ENCODE measurements around the gene HAUS3. TPM values are rescaled to one million over a fixed set of nuclear protein-coding genes. Genes with fewer than 3 reads are reported as not detected.

HAUS3 gene
- total and polyA plus RNA-seq, 2 of the 8 experiments (the other 6 are each of a cell fraction or from before 2014, with no cell fraction given), result 3.2 to 14.8 TPM

GRCh38 chr4:2249526-2250356 is 7.8 kb upstream of the HAUS3 start:
- WGBS, 2 experiments (ENCODE audit: extremely low coverage in 1 of 2, insufficient coverage in 1 of 2, insufficient read length in 1 of 2, insufficient replicate concordance in 2 of 2, low coverage in 1 of 2, low lambda C conversion rate in 2 of 2, missing lambda C conversion rate in 1 of 2), result 94% methylated on average over 23 of the region's 26 CpGs; no CpG with 5 or more reads in 1 of the 2 experiments
- H3K23ac ChIP-seq (ENCODE audit: insufficient read length), result no peak overlapping the region
- no peaks in the 10 kb centered on the region for H3K27me3 ChIP-seq (replicated peaks in 1 of 4; ENCODE audit: control insufficient read depth in 3 of 4, extremely low read depth in 1 of 4, insufficient read depth in 3 of 4, low read length in 3 of 4)
- H3K4me3 ChIP-seq (ENCODE audit: extremely low read depth in 1 of 4, insufficient read depth in 2 of 4, low read depth in 3 of 4, low read length in 4 of 4), result no peak overlapping the region
- no peak overlapping the region for H4K91ac ChIP-seq (replicated peaks; ENCODE audit: insufficient read length, low read length)
- no peak overlapping the region for H2AK5ac ChIP-seq (ENCODE audit: low read depth, low read length)
- H2BK5ac ChIP-seq (ENCODE audit: low read depth, low read length), result no peak overlapping the region
- no peak overlapping the region for H3K4me2 ChIP-seq (ENCODE audit: insufficient read depth in 1 of 2, low read depth in 2 of 2, low read length in 2 of 2)
- peaks cover 0 to 5% (median 2%) of the 10 kb centered on the region in 4 experiments; a peak in 2 of 8 replicates for H3K36me3 ChIP-seq (ENCODE audit: control insufficient read depth in 2 of 4, insufficient read depth in 4 of 4, low read length in 3 of 4)
- no peak overlapping the region for H4K5ac ChIP-seq (ENCODE audit: insufficient read length, low read depth, low read length)
- H3K4me1 ChIP-seq (replicated peaks in 1 of 4; ENCODE audit: control insufficient read depth in 3 of 4, insufficient read depth in 4 of 4, low read length in 3 of 4), result 0 out of 7 replicates have a peak, but pooled peaks cover 0 to 4% (median 0%) of the 10 kb centered on the region in 4 experiments
- H3K79me1 ChIP-seq (ENCODE audit: low read depth, low read length), result no peaks in the 10 kb centered on the region
- CTCF ChIA-PET (ENCODE audit: partially characterized antibody), result interaction anchor here (0.6 to 2.1 kb wide), 6 partner anchors 9 to 192 kb away, joined by 3 to 7 read pairs (median 4); no protein-coding TSS in a partner anchor
- H3K4ac ChIP-seq (replicated peaks; ENCODE audit: insufficient read length, low read depth, low read length), result no peak overlapping the region
- no peak overlapping the region for H2BK120ac ChIP-seq (replicated peaks; ENCODE audit: low read depth, low read length)
- POLR2A ChIA-PET (ENCODE audit: partially characterized antibody), result no interaction called here
- no peak overlapping the region for H4K8ac ChIP-seq (ENCODE audit: extremely low read depth, insufficient read depth, low read length)
- no peak overlapping the region for H3K14ac ChIP-seq (ENCODE audit: insufficient read length)
- H3K56ac ChIP-seq (replicated peaks; ENCODE audit: insufficient read length, low read depth, low read length), result no peak overlapping the region
- no peak overlapping the region for H3K9ac ChIP-seq (replicated peaks in 1 of 4; ENCODE audit: extremely low read depth in 1 of 4, low read depth in 3 of 4, low read length in 3 of 4)
- H3K9me3 ChIP-seq (ENCODE audit: insufficient read depth in 2 of 2, low read depth in 1 of 2, low read length in 1 of 2), result no peaks in the 10 kb centered on the region; a peak in 1 of 4 replicates
- H2BK15ac ChIP-seq (ENCODE audit: low read length), result no peak overlapping the region
- peaks cover 0 to 5% of the 10 kb centered on the region in 2 experiments for H4K20me1 ChIP-seq (replicated peaks in 1 of 2; ENCODE audit: control insufficient read depth in 1 of 2, insufficient read depth in 2 of 2, low read length in 2 of 2)
- H3K18ac ChIP-seq (ENCODE audit: extremely low read depth, low read length), result no peak overlapping the region
- no peaks in the 10 kb centered on the region for H3K23me2 ChIP-seq (ENCODE audit: low read depth, low read length)
- DNase-seq (ENCODE audit: low read depth in 1 of 2, low spot score in 2 of 2) (no peak), FAIRE-seq (no peak)
- H2BK20ac ChIP-seq (ENCODE audit: low read length), result no peak overlapping the region
- no peak overlapping the region for H3K27ac ChIP-seq (ENCODE audit: low read depth, low read length)
- H2BK12ac ChIP-seq (ENCODE audit: low read depth, low read length), result no peak overlapping the region
- H3K79me2 ChIP-seq (ENCODE audit: control insufficient read depth in 1 of 2, insufficient read depth in 2 of 2, low read length in 2 of 2), result no peaks in the 10 kb centered on the region
- H2AFZ ChIP-seq (ENCODE audit: low read length), result no peak overlapping the region
- TF ChIP-seq RAD21 (IDR thresholded peaks at IDR 0.05 in 1 of 2, conservative IDR thresholded peaks at IDR 0.05 in 1 of 2; ENCODE audit: low read depth in 2 of 2, low read length in 2 of 2) (no peak), TAF7 (optimal IDR thresholded peaks at IDR 0.05; ENCODE audit: borderline replicate concordance, low read depth, low read length) (no peak), EZH2 (IDR thresholded peaks at IDR 0.05; ENCODE audit: low read depth, low read length, severe bottlenecking) (no peak), RBBP5 (IDR thresholded peaks at IDR 0.05; ENCODE audit: borderline replicate concordance, low read depth, low read length) (no peak), TAF1 (IDR thresholded peaks at IDR 0.05; ENCODE audit: low read depth, low read length) (no peak), KDM5A (IDR thresholded peaks at IDR 0.05; ENCODE audit: low read length) (no peak), BCL11A (IDR thresholded peaks at IDR 0.05; ENCODE audit: low read depth in 2 of 2, low read length in 2 of 2) (no peak)
